Sciatic nerve (tissue), 2 donors: ENCODE results near the gene ARID3B. TPM values are rescaled to one million over a fixed set of nuclear protein-coding genes. Genes with fewer than 3 reads are reported as not detected.
A peak's percentile ranks its signal among the peaks of the same experiment; 100 is the strongest.
"Not testable (repeated sequence)": the region's sequence is repeated elsewhere in the genome, so short reads cannot be mapped to it uniquely, and the experiment has no call there.

Experiments used
- ATAC-seq: fragments of 200-7000 bp; cut with Tn5 transposase; one replicate; pipeline ENCODE4 v1.9.1; 2020; ENCODE audit warnings: mild to moderate bottlenecking, moderate library complexity
- DNase-seq: peaks from one replicate; pipeline ENCODE4 v3.0.0-alpha.2; 2020; ENCODE audit warnings: low spot score
- intact Hi-C: fragments of 100-400 bp; cut with DNase I; formaldehyde crosslinking; loops from one replicate; pipeline ENCODE4 v1.14.2; 2022
- total RNA-seq: library from RNA; stranded (reverse); fragmentation: NEBNext Ultra II Directional; extraction: Animal tissue kit (Norgen Biotek cat#: 25700); gene quantifications from one replicate; pipeline ENCODE4 v1.2.1, GENCODE V29; 2021
- donor health status: DM: no; HTN: no; CAD: no.
- donor health status: DM: no; HTN: no; CAD: no.

ARID3B gene
- total RNA-seq, 1 donor from 2014 or later = 5.5 TPM

GRCh38 chr15:74531144-74531811 lies 9.7 kb upstream of the ARID3B start:
- no peak for DNase-seq
- no peak for ATAC-seq
- intact Hi-C loops = no loop called here

DNA sequence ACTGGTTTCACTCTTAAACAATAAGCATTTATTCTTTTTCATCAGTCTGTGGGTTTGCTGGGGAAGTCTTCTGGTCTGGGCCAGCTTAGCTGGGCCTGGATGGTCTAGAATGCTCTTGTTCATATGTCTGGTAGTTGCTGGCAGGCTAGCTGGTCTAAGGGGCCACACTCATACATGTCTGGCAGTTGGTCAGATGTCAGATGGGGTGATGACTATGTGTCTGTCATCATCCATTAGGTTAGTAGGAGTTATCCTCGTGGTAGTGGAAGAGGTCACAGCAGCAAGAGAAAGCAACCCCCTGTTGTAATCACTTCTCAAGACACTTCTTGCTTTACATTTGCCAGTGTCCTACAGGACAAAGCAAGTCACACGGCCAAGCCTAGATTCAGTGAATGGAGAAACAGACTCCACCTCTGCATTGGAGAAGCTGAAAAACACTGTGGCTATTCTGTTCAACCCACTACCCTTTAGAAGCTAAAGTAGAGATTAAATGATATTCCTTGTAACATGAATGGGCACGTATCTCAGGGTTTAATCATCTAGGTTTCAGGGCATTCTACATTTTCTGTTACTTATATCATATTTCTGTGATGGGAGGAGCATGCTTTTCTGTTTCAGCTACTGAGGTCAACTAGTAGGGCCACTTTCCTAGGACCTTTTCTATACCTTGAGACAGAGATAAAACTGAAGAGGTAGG lies 5.5 kb upstream of the ARID3B start:
- no peak for ATAC-seq
- DNase-seq = no peak
- intact Hi-C loops = no loop called here

DNA sequence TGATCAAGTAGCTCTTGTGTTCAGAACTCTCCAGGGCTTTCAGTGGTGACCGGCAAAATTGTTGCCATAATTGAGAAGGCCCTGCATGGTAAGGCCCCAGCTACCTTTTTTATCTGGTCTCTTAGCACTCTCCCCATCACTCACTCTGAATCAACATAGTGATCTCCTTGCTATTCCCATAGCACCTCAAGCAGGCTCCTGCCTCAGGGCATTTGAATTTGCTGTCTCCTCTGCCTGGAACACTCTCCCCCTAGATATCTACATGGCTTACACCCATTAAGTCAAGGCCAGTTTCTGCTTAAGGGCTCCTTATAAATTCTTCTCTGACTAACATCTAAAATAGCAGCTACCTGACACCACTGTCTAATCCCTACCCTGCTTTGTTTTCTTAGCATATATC lies 3.3 kb upstream of the ARID3B start:
- intact Hi-C loops = no loop called here
- no peak for ATAC-seq
- no peak for DNase-seq

DNA sequence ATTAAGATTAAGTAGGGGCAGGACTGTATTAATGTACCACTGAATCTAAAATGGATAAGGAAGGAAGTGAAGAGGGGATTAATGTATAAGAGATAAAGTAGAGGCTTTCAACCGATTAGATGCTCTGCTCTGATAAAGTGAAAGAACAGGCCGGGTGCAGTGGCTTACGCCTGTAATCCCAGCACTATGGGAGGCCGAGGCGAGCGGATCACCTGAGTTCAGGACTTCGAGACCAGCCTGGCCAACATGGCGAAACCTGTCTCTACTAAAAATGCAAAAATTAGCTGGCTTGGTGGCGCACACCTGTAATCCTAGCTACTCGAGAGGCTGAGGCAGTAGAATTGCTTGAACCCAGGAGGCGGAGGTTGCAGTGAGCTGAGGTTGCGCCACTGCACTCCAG lies 1.5 kb upstream of the ARID3B start:
- DNase-seq, ATAC-seq, intact Hi-C loops: not testable (repeated sequence)

- no peak for ATAC-seq
- DNase-seq = no peak
- intact Hi-C loops = loop anchor here (5.0 kb wide), 1 partner anchor 72 kb away; no protein-coding TSS in a partner anchor
Observed at GRCh38 chr15:74540161-74540760, 759 bp upstream of the ARID3B start.

GRCh38 chr15:74541494-74542165 lies 610 bp downstream of the ARID3B start:
- DNase-seq (peak; percentile 61), ATAC-seq (no peak)
- intact Hi-C loops = loop anchor here (5.0 kb wide), 1 partner anchor 71 kb away; no protein-coding TSS in a partner anchor

- DNase-seq = no peak
- ATAC-seq = no peak
- intact Hi-C loops = loop anchor here (5.0 kb wide), 1 partner anchor 70 kb away; no protein-coding TSS in a partner anchor
Observed at GRCh38 chr15:74542166-74543042, 1.4 kb downstream of the ARID3B start.

- intact Hi-C loops = loop anchor here (5.0 kb wide), 1 partner anchor 69 kb away; no protein-coding TSS in a partner anchor
- no peak for ATAC-seq
- no peak for DNase-seq
Observed at GRCh38 chr15:74543043-74543422, 2.0 kb downstream of the ARID3B start.

GRCh38 chr15:74543583-74543982 lies 2.6 kb downstream of the ARID3B start:
- no peak for ATAC-seq
- no peak for DNase-seq
- intact Hi-C loops = loop anchor here (5.0 kb wide), 1 partner anchor 69 kb away; no protein-coding TSS in a partner anchor

GRCh38 chr15:74545086-74545485 lies 4.1 kb downstream of the ARID3B start:
- no peak for ATAC-seq

GRCh38 chr15:74545776-74546656 lies 5.0 kb downstream of the ARID3B start:
- peak; percentile 99 for DNase-seq
- intact Hi-C loops = no loop called here
- ATAC-seq = peak; percentile 97

More at GRCh38 chr15:74545086-74545485, 4.1 kb downstream of the ARID3B start:
- intact Hi-C loops = no loop called here
- DNase-seq = no peak

- ATAC-seq (no peak), DNase-seq (no peak)
- intact Hi-C loops = no loop called here
Observed at GRCh38 chr15:74547616-74548015, 6.6 kb downstream of the ARID3B start.

- no peak for ATAC-seq
- DNase-seq = no peak
- intact Hi-C loops = no loop called here
Observed at GRCh38 chr15:74548241-74548640, 7.2 kb downstream of the ARID3B start.

GRCh38 chr15:74549816-74550215 lies 8.8 kb downstream of the ARID3B start:
- intact Hi-C loops = no loop called here
- DNase-seq = no peak
- ATAC-seq = no peak

GRCh38 chr15:74551714-74552113 lies 10.7 kb downstream of the ARID3B start:
- ATAC-seq (no peak), DNase-seq (no peak)
- intact Hi-C loops = no loop called here

DNA sequence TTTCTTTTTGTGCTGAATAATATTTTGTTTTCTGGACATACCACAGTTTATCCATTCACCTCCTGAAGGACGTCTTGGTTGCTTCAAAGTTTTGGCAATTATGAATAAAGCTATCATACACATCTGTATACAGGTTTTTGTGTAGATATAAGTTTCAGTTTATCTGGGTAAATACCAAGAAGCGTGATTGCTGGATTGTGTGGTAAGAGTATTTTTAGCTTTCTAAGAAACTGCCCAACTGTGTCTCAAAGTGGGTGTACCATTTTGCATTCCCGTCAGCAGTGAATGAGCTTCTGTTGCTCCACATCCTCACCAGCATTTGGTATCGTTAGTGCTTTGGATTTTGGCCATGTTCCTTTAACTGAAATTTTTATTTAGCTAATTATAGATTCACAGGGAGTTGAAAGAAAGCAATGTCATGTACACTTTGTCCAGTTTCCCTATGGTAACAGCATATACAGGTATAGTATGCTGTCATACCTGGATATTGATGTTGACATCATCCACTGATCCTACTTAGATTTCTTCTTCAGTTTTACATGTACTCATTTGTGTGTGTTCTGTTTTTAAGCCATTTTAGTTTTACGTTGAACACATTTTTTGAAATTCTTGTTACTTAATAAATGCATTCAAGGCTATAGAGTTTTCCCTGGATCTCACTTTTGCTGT lies 11.9 kb downstream of the ARID3B start:
- intact Hi-C loops = no loop called here
- ATAC-seq (no peak), DNase-seq (no peak)

DNA sequence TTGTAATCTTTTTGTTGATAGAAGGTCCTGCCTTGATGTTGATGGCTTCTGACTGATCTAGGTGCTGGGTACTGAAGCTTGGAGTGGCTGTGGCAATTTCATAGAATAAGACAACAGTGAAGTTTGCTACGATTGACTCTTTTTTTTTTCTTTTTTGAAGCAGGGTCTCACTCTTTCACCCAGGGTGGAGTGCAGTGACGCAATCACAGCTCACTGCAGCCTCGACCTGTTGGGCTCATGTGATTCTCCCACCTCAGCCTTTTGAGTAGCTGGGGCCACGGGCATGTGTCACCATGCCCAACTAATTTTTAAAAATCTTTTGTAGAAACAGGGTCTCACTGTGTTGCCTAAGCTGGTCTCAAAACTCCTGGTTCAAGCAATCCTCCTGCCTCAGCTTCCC lies 14.2 kb downstream of the ARID3B start:
- no peak for DNase-seq
- intact Hi-C loops = no loop called here
- no peak for ATAC-seq
